ENCODE measurements around the gene UBE2L5.

UBE2L5 gene

GRCh38 chr13:30443957-30444404 lies 21.7 kb downstream of the UBE2L5 start:
- Histone ChIP-seq H2AFZ (ENCODE audit: low read length) (no peak overlapping the region), H3K27me3 (ENCODE audit: insufficient read depth, low read length) (no peaks in the 10 kb centered on the region), H3K4me1 (ENCODE audit: insufficient read depth, low read length, severe bottlenecking) (peaks cover 69% of the 10 kb centered on the region), H3K27ac (ENCODE audit: low read depth, low read length, poor library complexity, severe bottlenecking) (peak overlapping the region; percentile 98), H3K9me3 (ENCODE audit: low read length) (no peaks in the 10 kb centered on the region), H3K4me3 (ENCODE audit: low read depth, low read length, poor library complexity, severe bottlenecking) (peak overlapping the region; percentile 50), H3K9me2 (ENCODE audit: low read depth, low read length) (no peaks in the 10 kb centered on the region), H3K36me3 (ENCODE audit: insufficient read depth, low read length) (peaks cover 23% of the 10 kb centered on the region), H3K79me2 (ENCODE audit: insufficient read depth, low read length) (peaks cover 20% of the 10 kb centered on the region), H4K20me1 (ENCODE audit: insufficient read depth, low read length) (no peaks in the 10 kb centered on the region), H3K9ac (ENCODE audit: low read length) (peak overlapping the region; percentile 67), H3K4me2 (ENCODE audit: low read length) (peak overlapping the region; percentile 74), H3F3A (ENCODE audit: insufficient read depth, low read length) (peaks cover 6% of the 10 kb centered on the region; the same call in 1 of the 2 replicates)
- no peak for TF ChIP-seq CTCF (IDR thresholded peaks at IDR 0.05; ENCODE audit: low read length)
- no peak for TF ChIP-seq EZH2 (IDR thresholded peaks at IDR 0.05; ENCODE audit: borderline replicate concordance, low read length)

DNA sequence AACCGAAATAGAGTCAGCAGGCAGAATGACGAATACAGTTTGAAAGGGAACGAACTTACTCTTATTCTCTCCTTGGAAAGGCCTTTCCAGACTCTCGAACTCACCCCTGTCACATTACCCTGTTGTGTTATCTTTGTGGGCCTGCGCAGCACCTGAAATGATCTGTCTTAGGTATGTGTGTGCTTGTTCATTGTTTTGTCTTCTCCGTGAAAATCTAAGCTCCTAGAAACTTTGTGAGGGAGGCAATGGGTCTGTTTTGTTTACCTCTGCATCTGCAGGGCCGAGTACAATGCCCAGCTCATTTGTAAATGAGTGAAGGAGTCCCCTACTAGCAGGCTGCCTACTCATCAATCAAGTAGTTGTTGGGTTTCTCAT lies 23.8 kb downstream of the UBE2L5 start:
- peak overlapping the region; percentile 72 for H3K4me3 ChIP-seq (ENCODE audit: low read depth, low read length, poor library complexity, severe bottlenecking)
- no peak for TF ChIP-seq EZH2 (IDR thresholded peaks at IDR 0.05; ENCODE audit: borderline replicate concordance, low read length)
- TF ChIP-seq CTCF (IDR thresholded peaks at IDR 0.05; ENCODE audit: low read length): no peak
- peak overlapping the region; percentile 77 for H3K4me2 ChIP-seq (ENCODE audit: low read length)
- no peaks in the 10 kb centered on the region for H3K9me3 ChIP-seq (ENCODE audit: low read length)
- H4K20me1 ChIP-seq (ENCODE audit: insufficient read depth, low read length): no peaks in the 10 kb centered on the region
- no peaks in the 10 kb centered on the region for H3K27me3 ChIP-seq (ENCODE audit: insufficient read depth, low read length)
- H2AFZ ChIP-seq (ENCODE audit: low read length): no peak overlapping the region
- peaks cover 70% of the 10 kb centered on the region for H3K4me1 ChIP-seq (ENCODE audit: insufficient read depth, low read length, severe bottlenecking)
- peaks cover 20% of the 10 kb centered on the region for H3K79me2 ChIP-seq (ENCODE audit: insufficient read depth, low read length)
- H3K27ac ChIP-seq (ENCODE audit: low read depth, low read length, poor library complexity, severe bottlenecking): peak overlapping the region; percentile 98
- peak overlapping the region; percentile 73 for H3K9ac ChIP-seq (ENCODE audit: low read length)
- peaks cover 35% of the 10 kb centered on the region for H3K36me3 ChIP-seq (ENCODE audit: insufficient read depth, low read length)
- peaks cover 6% of the 10 kb centered on the region; the same call in 1 of the 2 replicates for H3F3A ChIP-seq (ENCODE audit: insufficient read depth, low read length)
- no peaks in the 10 kb centered on the region for H3K9me2 ChIP-seq (ENCODE audit: low read depth, low read length)

GRCh38 chr13:30448441-30448840 lies 26.1 kb downstream of the UBE2L5 start:
- no peaks in the 10 kb centered on the region for H3K27me3 ChIP-seq (ENCODE audit: insufficient read depth, low read length)
- H3K4me2 ChIP-seq (ENCODE audit: low read length): peak overlapping the region; percentile 77; the same call in 1 of the 2 replicates
- peak overlapping the region; percentile 98 for H3K27ac ChIP-seq (ENCODE audit: low read depth, low read length, poor library complexity, severe bottlenecking)
- no peaks in the 10 kb centered on the region for H3K9me3 ChIP-seq (ENCODE audit: low read length)
- H3F3A ChIP-seq (ENCODE audit: insufficient read depth, low read length): peaks cover 14% of the 10 kb centered on the region
- TF ChIP-seq CTCF (IDR thresholded peaks at IDR 0.05; ENCODE audit: low read length) (no peak), EZH2 (IDR thresholded peaks at IDR 0.05; ENCODE audit: borderline replicate concordance, low read length) (no peak)
- H3K79me2 ChIP-seq (ENCODE audit: insufficient read depth, low read length): peaks cover 20% of the 10 kb centered on the region
- no peak overlapping the region for H2AFZ ChIP-seq (ENCODE audit: low read length)
- H3K9me2 ChIP-seq (ENCODE audit: low read depth, low read length): no peaks in the 10 kb centered on the region
- peaks cover 63% of the 10 kb centered on the region for H3K4me1 ChIP-seq (ENCODE audit: insufficient read depth, low read length, severe bottlenecking)
- peak overlapping the region; percentile 72 for H3K4me3 ChIP-seq (ENCODE audit: low read depth, low read length, poor library complexity, severe bottlenecking)
- peaks cover 35% of the 10 kb centered on the region for H3K36me3 ChIP-seq (ENCODE audit: insufficient read depth, low read length)
- no peaks in the 10 kb centered on the region for H4K20me1 ChIP-seq (ENCODE audit: insufficient read depth, low read length)
- no peak overlapping the region; the same call in 1 of the 2 replicates for H3K9ac ChIP-seq (ENCODE audit: low read length)

All from OCI-LY1 (cell line).